Activated CD4-positive, alpha-beta T cell treated with anti-CD3 and anti-CD28 coated beads, Interleukin-2, amount 50 U/mL, for 4 hours (primary cell): ENCODE results near the gene SEPTIN7.
"Not testable (repeated sequence)": the region's sequence is repeated elsewhere in the genome, so short reads cannot be mapped to it uniquely, and the experiment has no call there.

ENCODE experiments used
- DNase-seq, 2 experiments: peaks; one replicate each; pipeline ENCODE4 v3.0.0-alpha.2; 2020

The SEPTIN7 gene

DNA sequence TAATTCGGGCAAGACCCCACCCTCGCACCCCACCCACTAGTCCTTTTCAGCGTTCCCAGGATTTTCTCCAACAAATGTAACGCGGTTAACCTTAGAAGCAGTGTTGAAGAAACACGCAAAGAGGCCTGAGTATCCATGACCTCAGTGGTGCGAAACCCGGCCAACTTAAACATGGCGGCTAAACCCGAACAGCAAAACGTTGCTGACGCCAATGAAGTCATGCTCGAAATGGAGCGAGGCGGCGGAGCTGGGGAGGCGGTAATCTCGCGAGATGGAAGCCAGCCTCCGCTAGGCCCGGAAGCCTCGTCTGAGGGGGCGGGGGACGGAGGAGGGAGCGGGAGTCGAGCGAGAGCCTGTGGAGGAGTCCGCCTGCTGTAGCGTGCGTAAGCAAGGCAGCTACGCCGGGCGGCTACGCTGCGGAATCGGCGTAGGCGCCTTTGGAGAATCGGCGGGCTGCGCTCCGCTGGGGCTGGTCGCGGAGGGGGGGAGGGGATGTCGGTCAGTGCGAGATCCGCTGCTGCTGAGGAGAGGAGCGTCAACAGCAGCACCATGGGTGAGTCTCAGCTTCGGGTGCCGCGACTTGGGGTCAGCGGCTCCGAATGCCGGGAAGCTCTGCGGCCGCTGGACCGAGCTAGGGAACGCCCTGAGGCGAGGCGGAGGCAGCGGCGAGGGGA, at the start of gene SEPTIN7:
TSS of gene SEPTIN7 (plus strand) at position 340 of the 674 bp plus-strand sequence. CDS start at position 493, 153 bp downstream.
- peak; percentile 98 to 99 for DNase-seq

DNA sequence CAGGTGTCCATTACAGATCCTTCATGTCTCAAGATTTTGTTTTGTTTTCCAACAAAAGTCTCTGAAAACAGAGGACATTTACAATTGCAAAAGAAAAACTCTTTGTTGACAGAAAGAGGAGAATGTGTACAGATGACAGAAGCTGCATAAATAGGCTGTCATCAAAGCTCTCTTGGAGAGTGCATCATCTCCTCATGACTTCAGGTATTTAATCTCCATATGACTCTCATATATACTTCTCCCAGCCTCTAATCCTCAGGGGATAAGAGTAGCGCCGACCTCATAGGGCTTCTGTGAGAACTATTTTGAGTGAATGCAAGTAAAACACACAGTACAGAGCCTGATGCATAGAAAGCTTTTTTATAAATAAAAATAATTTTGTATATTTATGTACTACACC, 48.1 kb upstream of the SEPTIN7 start:
- DNase-seq = no peak

DNA sequence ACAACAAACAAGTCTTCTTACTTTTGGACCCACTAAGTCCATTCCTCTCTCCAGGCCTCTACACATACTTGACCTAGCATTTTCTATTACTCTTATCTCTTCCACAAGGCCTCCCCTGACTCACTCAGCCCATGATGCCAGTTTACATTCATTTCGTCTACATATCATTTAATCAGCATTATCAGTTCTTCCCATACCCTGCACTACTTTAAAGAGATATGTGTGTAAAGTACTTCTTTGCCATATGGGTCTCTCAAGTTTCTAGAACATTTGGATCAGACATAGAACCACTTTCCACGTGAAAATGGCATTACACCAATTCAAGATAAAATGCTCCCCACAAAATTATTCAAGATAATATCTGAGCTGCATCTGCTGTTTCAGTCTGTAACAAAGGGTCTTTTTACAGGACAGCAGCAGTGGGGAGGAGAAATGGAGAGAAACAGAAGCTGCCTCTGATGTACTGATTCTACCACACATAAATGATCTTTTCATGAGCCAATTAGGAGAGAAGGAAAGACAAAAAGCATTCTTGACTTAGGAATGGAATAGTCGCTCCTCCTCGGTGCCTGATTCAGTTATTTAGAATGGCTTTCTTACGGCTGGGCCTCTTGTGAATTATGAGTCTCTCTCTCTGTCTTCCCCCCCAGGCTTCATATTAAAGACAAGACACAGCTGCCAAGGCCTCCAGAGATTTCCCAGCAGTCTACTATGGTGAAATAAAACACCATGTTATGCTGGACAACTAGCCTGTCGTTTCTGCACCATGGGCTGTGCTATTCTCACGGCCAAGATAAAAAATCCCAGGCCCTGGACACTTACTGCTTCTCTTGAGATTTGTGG, 46.9 kb upstream of the SEPTIN7 start:
- DNase-seq = no peak

DNA sequence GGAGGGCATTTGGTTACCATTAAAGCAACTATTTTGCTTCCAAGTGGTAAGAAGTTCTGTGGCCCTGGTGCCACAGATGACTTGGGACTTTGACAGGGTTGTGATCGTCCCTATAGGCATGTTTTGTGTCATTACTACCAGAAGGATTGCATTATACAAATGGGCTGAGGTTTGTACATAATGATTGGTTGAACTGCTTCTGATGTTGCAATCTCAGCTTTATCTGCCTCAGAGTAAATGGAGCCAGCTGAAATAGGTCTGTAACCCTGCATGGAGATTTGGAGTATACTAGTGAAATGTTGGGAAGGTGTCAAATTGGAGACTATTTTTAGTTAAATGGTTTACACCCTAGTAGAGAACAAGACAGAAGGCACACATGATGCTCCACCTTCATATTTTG, 46.1 kb upstream of the SEPTIN7 start:
- DNase-seq = no peak

DNA sequence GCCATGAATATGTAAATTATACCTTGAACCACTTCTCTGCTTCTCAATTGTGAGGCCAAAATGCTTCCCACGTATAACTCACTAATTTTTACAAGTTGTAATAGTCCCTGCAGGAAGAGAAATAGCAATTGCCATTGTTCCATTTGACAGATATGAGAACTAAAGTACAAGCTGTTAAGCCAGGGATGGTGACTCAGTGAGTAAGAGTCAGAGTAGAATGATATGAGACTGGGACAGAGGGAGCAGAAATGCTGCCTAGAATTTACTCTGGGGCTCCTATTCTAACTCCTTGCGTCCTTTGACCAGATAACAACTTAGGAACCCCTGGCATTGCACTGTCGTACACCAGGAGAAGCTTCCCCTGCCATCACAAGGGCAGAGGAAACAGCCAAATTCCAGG, 45.1 kb upstream of the SEPTIN7 start:
- DNase-seq = no peak

GRCh38 chr7:35756453-35756852, 44.4 kb upstream of the SEPTIN7 start:
- not testable (repeated sequence) for DNase-seq

DNA sequence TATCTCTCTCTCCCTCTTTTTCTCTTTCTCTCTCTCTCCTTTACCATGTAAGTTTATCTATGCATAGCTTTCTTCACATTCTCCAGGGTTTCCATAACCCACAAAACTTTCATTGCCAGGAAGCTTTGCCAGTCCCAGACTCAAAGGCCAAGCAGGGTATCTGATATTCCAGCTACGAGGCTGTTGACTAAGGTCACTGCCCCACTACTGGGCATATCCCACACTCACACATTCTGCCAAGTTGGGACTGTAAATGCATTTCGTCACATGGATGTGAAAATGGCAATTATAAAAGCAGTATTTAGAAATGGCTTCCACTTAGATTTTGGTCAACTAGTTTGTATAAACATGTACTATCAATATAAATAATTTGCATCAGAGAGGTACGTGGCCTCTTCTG, 43.3 kb upstream of the SEPTIN7 start:
- DNase-seq = no peak

- DNase-seq = no peak
Measured at GRCh38 chr7:35758421-35758820, 42.4 kb upstream of the SEPTIN7 start.

DNA sequence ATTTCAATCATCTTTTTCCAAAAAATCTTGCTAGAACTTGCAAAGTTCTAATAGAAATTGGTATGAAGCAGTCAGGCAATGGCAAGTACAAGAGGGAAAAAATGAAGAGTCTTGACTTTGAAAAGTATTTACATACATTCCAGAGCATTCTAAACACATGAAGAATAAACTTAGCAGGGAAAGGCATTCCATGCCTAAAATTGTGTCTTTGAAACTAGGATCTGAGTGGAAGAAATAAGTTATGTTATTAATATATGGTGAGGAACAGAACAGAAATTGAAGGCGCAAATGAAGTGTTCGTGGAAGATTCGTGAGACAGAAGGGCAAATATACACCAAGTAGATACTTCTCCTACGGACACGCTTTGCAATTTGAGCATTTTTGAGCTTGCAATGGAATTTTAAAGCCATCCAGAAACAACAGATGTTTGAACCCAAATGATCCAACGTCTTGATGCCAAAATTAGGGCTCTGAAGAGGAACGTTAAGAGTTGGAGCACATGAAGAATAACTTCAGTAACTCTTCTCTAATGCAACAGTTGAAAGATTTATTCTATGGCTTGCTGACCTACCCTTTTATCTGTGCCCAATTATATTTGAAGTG, 40.6 kb upstream of the SEPTIN7 start:
- no peak for DNase-seq

- DNase-seq = no peak
Measured at GRCh38 chr7:35761871-35762677, 38.8 kb upstream of the SEPTIN7 start.

DNA sequence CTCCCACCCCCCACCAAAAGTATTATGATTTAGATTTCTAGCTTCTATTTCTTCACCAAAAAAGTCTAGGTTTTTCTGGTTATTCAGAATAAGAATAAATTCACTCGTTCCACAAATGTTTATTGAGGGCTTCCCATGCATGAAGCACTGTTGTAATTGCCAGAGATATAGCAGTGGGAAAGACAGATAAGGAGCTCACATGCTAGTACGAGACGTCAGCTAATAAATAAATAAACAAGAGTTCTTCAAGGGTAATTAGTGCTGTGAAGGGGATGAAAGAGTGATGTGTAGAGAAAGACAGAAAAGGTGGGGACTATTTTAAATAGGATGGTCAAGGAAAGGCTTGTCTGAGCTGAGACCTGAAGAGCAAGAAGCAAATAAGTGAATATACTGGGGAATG, 38.1 kb upstream of the SEPTIN7 start:
- no peak for DNase-seq

DNA sequence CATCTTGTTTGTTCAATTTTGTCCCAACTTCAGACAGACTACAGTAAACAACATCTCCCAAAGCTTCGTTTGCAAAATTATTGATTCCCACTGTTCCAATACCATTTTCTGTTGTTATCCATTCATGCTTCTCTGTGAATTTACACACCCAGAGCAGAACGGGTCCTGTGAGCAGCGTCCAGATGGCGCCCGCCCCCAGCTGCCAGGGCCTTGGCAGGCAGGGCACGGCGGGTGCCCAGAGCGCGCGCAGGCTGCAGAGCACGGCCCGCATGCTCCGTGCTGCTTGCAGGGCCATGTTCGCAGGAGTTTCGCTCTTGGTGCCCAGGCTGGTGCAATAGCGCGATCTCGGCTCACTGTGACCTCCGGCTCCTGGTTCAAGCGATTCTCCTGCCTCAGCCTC, 32.5 kb upstream of the SEPTIN7 start:
- DNase-seq = no peak

- no peak for DNase-seq
Measured at GRCh38 chr7:35771776-35772175, 29.1 kb upstream of the SEPTIN7 start.

GRCh38 chr7:35773994-35774393, 26.9 kb upstream of the SEPTIN7 start:
- no peak for DNase-seq

DNA sequence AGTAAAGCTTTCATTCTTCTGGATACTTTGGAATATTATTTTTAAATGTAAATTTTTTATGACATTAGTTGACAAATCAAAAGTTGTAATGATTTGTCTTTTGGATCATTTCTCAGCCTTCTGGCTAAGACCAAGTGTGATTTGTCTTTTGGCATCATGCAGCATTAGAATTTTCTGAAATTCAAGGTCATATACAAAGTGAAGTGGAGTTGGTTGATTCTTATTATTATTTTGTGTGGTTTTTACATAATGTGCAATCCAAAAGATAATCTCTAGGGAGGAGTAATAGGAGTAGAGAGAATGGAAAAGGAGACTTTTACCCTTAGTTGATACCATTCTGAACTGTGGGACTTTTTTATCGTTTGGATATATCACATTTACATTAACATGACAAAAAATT, 24.2 kb upstream of the SEPTIN7 start:
- no peak for DNase-seq

DNA sequence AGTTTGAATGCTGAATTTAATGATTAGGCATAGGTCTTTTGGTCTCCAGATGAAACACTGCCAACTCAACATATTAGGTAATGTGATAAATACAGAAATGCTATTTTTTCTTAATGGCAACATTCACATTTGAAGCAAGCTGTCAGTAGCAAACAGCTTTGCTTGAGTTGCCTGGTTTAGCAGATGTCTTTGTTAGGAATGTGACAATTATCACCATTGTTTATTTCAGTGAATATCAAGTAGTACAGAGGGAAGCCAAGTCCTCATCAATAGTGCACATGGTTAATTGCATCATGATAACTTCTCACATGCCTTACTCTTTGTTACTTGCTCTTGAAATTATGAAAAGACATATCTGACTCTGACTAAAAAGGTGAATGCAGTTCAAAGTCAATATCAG, 23.7 kb upstream of the SEPTIN7 start:
- no peak for DNase-seq

GRCh38 chr7:35780070-35780469, 20.8 kb upstream of the SEPTIN7 start:
- no peak for DNase-seq

GRCh38 chr7:35781200-35781701, 19.6 kb upstream of the SEPTIN7 start:
- no peak for DNase-seq

DNA sequence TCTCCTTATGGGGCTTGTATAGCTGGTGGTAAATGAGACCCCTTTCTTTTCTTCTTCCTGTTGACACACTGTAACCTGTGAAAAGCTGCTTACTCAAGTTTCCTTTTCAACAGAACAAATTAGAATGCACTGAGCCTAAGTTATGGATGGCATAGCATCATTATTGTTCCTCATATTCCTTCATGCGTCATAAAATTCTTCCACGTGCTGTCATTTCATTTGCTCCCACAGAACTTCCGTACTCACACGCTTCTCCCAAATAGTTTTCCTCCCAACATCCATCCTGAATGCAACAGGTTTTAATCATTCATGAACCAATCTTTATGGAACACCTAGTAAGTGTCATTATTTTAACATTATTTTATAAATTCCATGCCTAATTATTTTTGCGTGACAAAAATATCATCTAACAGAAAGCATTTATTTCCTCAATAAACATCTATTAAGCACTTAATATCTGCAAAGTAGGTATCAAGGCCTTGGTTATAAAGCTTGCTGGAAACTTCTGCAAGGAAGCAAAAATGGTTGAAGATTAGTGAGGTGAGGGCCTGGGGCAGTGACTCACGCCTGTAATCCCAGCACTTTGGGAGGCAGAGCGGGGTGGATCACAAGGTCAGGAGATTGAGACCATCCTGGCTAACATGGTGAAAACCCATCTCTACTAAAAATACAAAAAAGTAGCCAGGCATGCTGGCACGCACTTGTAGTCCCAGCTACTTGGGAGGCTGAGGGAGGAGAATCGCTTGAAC, 18.9 kb upstream of the SEPTIN7 start:
- DNase-seq = no peak

GRCh38 chr7:35784332-35784731, 16.5 kb upstream of the SEPTIN7 start:
- DNase-seq = no peak

GRCh38 chr7:35785250-35785649, 15.6 kb upstream of the SEPTIN7 start:
- no peak for DNase-seq

DNA sequence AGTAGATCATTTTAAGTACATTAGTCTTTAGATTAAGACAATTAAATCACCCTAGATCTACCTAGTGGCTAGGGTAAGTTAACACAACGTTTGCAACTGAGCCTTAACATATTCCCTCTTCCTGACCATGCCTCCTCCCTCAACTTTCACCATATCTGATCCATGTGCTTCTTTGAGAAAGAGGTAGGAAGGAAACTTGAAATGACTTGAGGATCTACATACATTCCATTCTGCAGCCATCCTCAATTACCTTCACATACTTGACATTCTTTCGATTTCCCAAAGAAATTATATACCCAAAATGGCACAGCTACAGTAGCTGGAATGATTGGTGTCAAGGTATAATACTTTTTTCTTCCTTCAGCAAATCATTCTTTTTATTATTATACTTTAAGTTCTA, 12.9 kb upstream of the SEPTIN7 start:
- DNase-seq = no peak
